Heart left ventricle (tissue), 13 donors: Measurements from ENCODE around the gene PARP1.

Experiments used
- POLR2A ChIP-seq, 2 donors: fragments of 450-650 bp; IDR thresholded peaks; one replicate each; pipeline ENCODE4 v1.6.1; 2017; ENCODE audit warnings: antibody characterized with exemption in 2 of 2, mild to moderate bottlenecking in 2 of 2, moderate library complexity in 2 of 2
- TF ChIP-seq, protein P1 (sequence below), 12 donors: fragments of 200-600 bp; sonication (generic) in 4 of 12; IDR thresholded peaks; one replicate each; pipeline versions ENCODE4 v1.5.0 to v1.8.0; 2018 to 2022; ENCODE audit warnings: antibody characterized with exemption in 12 of 12, mild to moderate bottlenecking in 5 of 12
- donor health status: ischemic (EF 13 %, LVEDD 7.1; RV severe dilation, severe dysfunction).
- donor health status: DM: no; HTN: yes; CAD: no.
- donor health status: DM: no; HTN: no; CAD: no.
- donor health status: ischemic (EF 25% LVEDD 6.9; RV normal size, moderate dysfunction).
- donor health status: ischemic (EF 25% LVEDD 5.7; RV mildly dilated, moderate dysfunction).
- donor health status: ischemic (EF 35%, LVEDD 5.7; RV mildly dilated, moderate dysfunction).
- donor health status: nonischemic (EF 11% LVEDD 7.7; RV severe dilation, severe dysfunction).
- donor health status: DM: yes; HTN: yes; CAD: no.
- donor health status: PGD.
- donor health status: ischemic (EF 29% LVEDD 5.4; RV normal size, mild dysfunction).
- donor health status: nonischemic (EF 23%, LVEDD 6.1; RV moderate dilation, normal function).

DNA sequence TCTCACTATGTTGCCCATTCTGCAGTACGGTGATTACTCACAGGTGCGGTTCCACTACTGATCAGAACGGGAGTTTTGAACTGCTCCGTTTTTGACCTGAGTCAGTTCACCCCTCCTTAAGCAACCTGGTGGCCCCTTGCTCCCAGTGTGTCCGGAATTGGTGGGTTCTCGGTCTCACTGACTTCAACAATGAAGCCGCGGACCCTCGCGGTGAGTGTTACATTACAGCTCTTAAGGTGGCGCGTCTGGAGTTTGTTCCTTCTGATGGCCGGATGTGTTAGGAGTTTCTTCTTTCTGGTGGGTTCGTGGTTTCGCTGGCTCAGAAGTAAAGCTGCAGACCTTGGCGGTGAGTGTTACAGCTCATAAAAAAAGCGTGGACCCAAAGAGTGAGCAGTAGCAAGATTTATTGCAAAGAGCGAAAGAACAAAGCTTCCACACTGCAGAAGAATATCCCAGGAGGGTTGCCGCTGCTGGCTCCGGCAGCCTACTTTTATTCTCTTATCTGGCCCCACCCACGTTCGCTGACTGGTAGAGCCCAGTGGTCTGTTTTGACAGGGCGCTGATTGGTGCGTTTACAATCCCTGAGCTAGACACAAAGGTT lies 17.6 kb upstream of the PARP1 start:
- TF ChIP-seq, protein P1, sequence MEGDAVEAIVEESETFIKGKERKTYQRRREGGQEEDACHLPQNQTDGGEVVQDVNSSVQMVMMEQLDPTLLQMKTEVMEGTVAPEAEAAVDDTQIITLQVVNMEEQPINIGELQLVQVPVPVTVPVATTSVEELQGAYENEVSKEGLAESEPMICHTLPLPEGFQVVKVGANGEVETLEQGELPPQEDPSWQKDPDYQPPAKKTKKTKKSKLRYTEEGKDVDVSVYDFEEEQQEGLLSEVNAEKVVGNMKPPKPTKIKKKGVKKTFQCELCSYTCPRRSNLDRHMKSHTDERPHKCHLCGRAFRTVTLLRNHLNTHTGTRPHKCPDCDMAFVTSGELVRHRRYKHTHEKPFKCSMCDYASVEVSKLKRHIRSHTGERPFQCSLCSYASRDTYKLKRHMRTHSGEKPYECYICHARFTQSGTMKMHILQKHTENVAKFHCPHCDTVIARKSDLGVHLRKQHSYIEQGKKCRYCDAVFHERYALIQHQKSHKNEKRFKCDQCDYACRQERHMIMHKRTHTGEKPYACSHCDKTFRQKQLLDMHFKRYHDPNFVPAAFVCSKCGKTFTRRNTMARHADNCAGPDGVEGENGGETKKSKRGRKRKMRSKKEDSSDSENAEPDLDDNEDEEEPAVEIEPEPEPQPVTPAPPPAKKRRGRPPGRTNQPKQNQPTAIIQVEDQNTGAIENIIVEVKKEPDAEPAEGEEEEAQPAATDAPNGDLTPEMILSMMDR (IDR thresholded peaks at IDR 0.05) = no peak
- no peak for TF ChIP-seq POLR2A (IDR thresholded peaks at IDR 0.05)
